ENCODE data around the gene TENT4A. TPM values are rescaled to one million over a fixed set of nuclear protein-coding genes. Genes with fewer than 3 reads are reported as not detected.

Gene TENT4A
- total RNA-seq, 4 donors from 2014 or later, result 8.0 to 30.7 (median 17.9) TPM

DNA sequence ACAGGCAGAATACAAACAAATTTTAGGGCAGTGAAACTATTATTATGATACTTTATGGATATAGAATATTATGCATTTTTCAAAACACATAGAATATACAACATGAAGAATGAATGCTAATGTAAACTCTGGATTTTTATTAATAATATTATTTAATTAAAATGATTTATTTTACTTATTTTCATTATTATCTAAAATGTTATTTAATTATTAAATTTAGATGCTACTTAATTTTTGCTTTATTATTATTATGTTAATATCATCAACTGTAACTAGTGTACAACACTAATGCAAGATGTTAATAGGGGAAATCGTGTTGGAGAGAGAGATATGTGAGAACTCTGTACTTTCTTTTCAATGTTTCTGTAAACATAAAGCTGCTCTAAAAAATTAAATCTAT is 39.3 kb upstream of the TENT4A start:
- DNase-seq, result no peak
- 89 to 97% methylated on average over 1 of the region's 1 CpG for WGBS, 2 donors
- intact Hi-C loops (cut with DNase I), result no loop called here
- TF ChIP-seq POLR2A (IDR thresholded peaks at IDR 0.05), result no peak
- TF ChIP-seq, protein P1, sequence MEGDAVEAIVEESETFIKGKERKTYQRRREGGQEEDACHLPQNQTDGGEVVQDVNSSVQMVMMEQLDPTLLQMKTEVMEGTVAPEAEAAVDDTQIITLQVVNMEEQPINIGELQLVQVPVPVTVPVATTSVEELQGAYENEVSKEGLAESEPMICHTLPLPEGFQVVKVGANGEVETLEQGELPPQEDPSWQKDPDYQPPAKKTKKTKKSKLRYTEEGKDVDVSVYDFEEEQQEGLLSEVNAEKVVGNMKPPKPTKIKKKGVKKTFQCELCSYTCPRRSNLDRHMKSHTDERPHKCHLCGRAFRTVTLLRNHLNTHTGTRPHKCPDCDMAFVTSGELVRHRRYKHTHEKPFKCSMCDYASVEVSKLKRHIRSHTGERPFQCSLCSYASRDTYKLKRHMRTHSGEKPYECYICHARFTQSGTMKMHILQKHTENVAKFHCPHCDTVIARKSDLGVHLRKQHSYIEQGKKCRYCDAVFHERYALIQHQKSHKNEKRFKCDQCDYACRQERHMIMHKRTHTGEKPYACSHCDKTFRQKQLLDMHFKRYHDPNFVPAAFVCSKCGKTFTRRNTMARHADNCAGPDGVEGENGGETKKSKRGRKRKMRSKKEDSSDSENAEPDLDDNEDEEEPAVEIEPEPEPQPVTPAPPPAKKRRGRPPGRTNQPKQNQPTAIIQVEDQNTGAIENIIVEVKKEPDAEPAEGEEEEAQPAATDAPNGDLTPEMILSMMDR (IDR thresholded peaks at IDR 0.05), result no peak
- no peak overlapping the region for H3K4me3 ChIP-seq
- H3K4me1 ChIP-seq, result no peaks in the 10 kb centered on the region
- H3K9me3 ChIP-seq, result no peaks in the 10 kb centered on the region
- H3K27ac ChIP-seq, result no peak overlapping the region
- H3K27me3 ChIP-seq, result no peaks in the 10 kb centered on the region
- H3K36me3 ChIP-seq, result peaks cover 0 to 46% (median 0%) of the 10 kb centered on the region in 3 donors

DNA sequence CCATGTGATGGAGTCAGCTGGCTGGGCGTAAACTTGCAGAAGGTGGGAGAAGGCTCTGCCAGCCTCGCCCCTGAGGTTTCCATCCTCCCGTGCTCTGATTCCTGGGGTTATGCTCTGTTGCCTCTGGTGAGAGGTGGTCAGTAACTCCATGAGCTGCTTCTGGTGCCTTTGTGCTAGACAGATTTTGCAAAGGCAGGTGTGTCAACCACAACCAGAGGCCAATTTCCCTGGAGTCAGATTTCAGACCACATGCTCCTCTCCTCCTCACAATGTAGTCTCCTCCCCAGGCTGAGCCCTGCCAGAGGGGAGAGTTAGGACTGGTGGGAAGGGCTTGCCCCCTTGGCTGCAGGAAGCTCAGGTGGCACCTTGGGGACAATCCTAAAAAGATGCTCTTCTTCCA is 38.8 kb upstream of the TENT4A start:
- intact Hi-C loops (cut with DNase I), result no loop called here
- no peak overlapping the region for H3K4me3 ChIP-seq

DNA sequence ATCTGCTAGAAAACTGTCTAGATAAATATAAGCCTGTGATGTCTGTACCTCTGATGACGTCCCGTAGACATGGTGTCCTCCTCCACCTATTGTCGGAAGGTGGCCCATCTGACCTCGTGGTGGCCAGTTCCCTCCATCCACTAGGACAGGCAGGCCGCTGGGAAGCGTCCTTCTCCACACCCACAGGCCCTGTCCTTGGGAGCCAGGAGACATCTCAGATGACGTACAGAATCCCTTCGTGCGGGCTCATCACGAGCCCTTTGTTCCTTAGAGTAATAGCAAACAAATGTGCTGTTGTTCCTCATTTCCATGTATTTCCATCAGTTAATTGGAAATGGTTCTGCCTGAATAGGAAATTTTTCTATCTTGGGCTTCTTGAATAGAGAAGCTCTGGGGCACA is 38.3 kb upstream of the TENT4A start:
- Histone ChIP-seq H3K27me3 (no peaks in the 10 kb centered on the region), H3K9me3 (no peaks in the 10 kb centered on the region), H3K27ac (no peak overlapping the region), H3K4me3 (no peak overlapping the region), H3K4me1 (no peaks in the 10 kb centered on the region), H3K36me3 (peaks cover 0 to 37% (median 0%) of the 10 kb centered on the region in 3 donors)
- WGBS, 2 donors, result 92 to 95% methylated on average over 4 to 10 of the region's 10 CpGs
- intact Hi-C loops (cut with DNase I), result no loop called here
- TF ChIP-seq, protein P1 (IDR thresholded peaks at IDR 0.05), result no peak
- TF ChIP-seq POLR2A (IDR thresholded peaks at IDR 0.05), result no peak
- DNase-seq, result no peak

More for the DNA sequence above, 38.8 kb upstream of the TENT4A start:
- no peaks in the 10 kb centered on the region for H3K9me3 ChIP-seq
- TF ChIP-seq, protein P1 (IDR thresholded peaks at IDR 0.05), result no peak
- TF ChIP-seq POLR2A (IDR thresholded peaks at IDR 0.05), result no peak
- H3K27me3 ChIP-seq, result no peaks in the 10 kb centered on the region
- peaks cover 0 to 42% (median 0%) of the 10 kb centered on the region in 3 donors for H3K36me3 ChIP-seq
- H3K27ac ChIP-seq, result no peak overlapping the region
- WGBS, 2 donors, result 93 to 100% methylated on average over 3 of the region's 3 CpGs
- DNase-seq, result no peak
- no peaks in the 10 kb centered on the region for H3K4me1 ChIP-seq

DNA sequence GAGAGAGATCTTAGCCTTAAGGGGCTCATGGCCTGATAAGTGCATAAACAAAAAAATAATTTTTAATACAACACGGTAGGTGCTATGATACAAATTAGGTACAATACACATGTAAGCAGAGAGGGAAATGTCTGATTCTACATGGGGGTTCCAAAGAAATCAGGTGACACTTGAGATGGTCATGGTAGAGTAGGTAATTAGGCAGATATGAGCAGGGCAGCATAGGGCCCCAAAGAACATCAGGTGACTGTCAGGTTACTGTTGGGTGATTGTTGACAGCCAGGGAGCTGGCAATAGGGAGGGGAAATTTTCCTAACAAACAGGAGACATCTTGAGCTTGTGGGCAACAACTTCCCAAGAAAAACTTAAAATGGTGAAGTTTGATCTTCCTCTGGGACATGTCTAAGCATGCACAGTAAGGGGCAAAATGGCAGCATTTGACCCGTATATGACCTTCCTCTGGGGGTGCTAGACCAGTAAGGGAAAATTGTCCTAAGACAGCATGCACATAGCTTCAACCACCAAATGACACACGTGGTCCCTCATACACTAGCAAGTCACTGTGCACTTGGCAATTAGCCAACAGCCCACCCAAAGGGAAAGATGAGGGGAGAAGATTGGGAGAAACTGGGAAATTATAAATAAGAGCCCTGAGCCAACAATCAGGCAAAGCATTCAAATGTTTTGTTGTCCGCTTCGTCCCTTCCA is 37.3 kb upstream of the TENT4A start:
- H3K4me3 ChIP-seq, result no peak overlapping the region
- no peaks in the 10 kb centered on the region for H3K4me1 ChIP-seq
- H3K27ac ChIP-seq, result no peak overlapping the region
- H3K27me3 ChIP-seq, result no peaks in the 10 kb centered on the region
- peaks cover 0 to 27% (median 0%) of the 10 kb centered on the region in 3 donors for H3K36me3 ChIP-seq
- TF ChIP-seq, protein P1 (IDR thresholded peaks at IDR 0.05), result no peak
- no peak for TF ChIP-seq POLR2A (IDR thresholded peaks at IDR 0.05)
- H3K9me3 ChIP-seq, result no peaks in the 10 kb centered on the region
- 85 to 89% methylated on average over 5 of the region's 5 CpGs for WGBS, 2 donors
- intact Hi-C loops (cut with DNase I), result no loop called here
- no peak for DNase-seq

DNA sequence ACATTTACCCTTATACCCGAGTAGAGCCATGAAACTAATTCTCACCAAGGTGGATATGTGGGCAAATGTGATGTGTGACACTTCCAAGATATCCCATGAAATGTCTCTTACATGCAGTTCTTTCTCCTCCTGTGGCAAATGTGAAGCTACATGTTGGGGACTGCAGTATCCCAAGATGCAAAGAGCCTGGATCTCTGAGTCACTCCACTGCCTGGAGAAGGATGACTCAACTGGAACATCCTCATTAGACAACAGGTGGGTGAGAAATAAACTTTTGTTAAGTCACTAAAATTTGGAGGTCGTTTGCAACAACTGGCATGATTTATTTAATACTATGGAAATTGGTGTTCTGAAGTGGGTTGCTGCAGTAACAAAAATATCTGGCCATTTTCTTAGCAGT is 36.5 kb upstream of the TENT4A start:
- Histone ChIP-seq H3K27me3 (no peaks in the 10 kb centered on the region), H3K4me3 (no peak overlapping the region), H3K9me3 (no peaks in the 10 kb centered on the region), H3K27ac (no peak overlapping the region), H3K4me1 (no peaks in the 10 kb centered on the region), H3K36me3 (peaks cover 0 to 20% (median 0%) of the 10 kb centered on the region in 3 donors)
- TF ChIP-seq, protein P1 (IDR thresholded peaks at IDR 0.05), result no peak
- no peak for TF ChIP-seq POLR2A (IDR thresholded peaks at IDR 0.05)
- DNase-seq, result no peak
- 54 to 55% methylated on average over 2 of the region's 2 CpGs for WGBS, 2 donors
- intact Hi-C loops (cut with DNase I), result no loop called here

Measured in esophagus squamous epithelium (tissue), 5 donors.